MM.1S (cell line): ENCODE results near the gene OSBP2.

Experiments
- DNase-seq: peaks from one replicate; pipeline ENCODE4 v3.0.0-alpha.2; 2015
- H2AFZ ChIP-seq: fragments of 300-600 bp; sonication (generic); 2 replicates; pipeline ENCODE4 v1.6.0; 2016; ENCODE audit warnings: antibody characterized with exemption, low read length
- H3F3A ChIP-seq: fragments of 300-600 bp; sonication (generic); 2 replicates; pipeline ENCODE4 v1.6.1; 2016; ENCODE audit warnings: mild to moderate bottlenecking, antibody characterized with exemption, low read length, moderate library complexity, mixed read lengths; ENCODE audit not compliant: insufficient read depth
- H3K27ac ChIP-seq: fragments of 300-600 bp; sonication (generic); 2 replicates; pipeline ENCODE4 v1.5.1; 2016; ENCODE audit warnings: mild to moderate bottlenecking, low read length
- H3K27me3 ChIP-seq: fragments of 300-600 bp; sonication (generic); replicated peaks from 2 replicates; pipeline ENCODE4 v1.6.0; 2016; ENCODE audit warnings: low read length; ENCODE audit not compliant: insufficient read depth
- H3K36me3 ChIP-seq: fragments of 300-600 bp; sonication (generic); replicated peaks from 2 replicates; pipeline ENCODE4 v1.6.1; 2016; ENCODE audit warnings: mild to moderate bottlenecking, low read length, mixed read lengths; ENCODE audit not compliant: insufficient read depth
- H3K4me1 ChIP-seq: fragments of 300-600 bp; sonication (generic); 2 replicates; pipeline ENCODE4 v1.6.1; 2016; ENCODE audit warnings: low read length, mixed read lengths
- H3K4me2 ChIP-seq: fragments of 300-600 bp; sonication (generic); 2 replicates; pipeline ENCODE4 v1.6.0; 2016; ENCODE audit warnings: low read depth, low read length
- H3K4me3 ChIP-seq: fragments of 300-600 bp; sonication (generic); 2 replicates; pipeline ENCODE4 v1.5.1; 2016; ENCODE audit warnings: low read length, mixed read lengths
- H3K79me2 ChIP-seq: fragments of 300-600 bp; sonication (generic); 2 replicates; pipeline ENCODE4 v1.6.1; 2016; ENCODE audit warnings: mixed run types, low read length, mixed read lengths
- H3K9ac ChIP-seq: fragments of 300-600 bp; sonication (generic); 2 replicates; pipeline ENCODE4 v1.6.1; 2016; ENCODE audit warnings: low read length, mixed read lengths
- H3K9me2 ChIP-seq: fragments of 300-600 bp; sonication (generic); replicated peaks from 2 replicates; pipeline ENCODE4 v1.6.1; 2016; ENCODE audit warnings: mild to moderate bottlenecking, low read length, mixed read lengths; ENCODE audit not compliant: insufficient read depth
- H3K9me3 ChIP-seq: fragments of 300-600 bp; sonication (generic); replicated peaks from 2 replicates; pipeline ENCODE4 v1.6.1; 2016; ENCODE audit warnings: mild to moderate bottlenecking, low read length, mixed read lengths; ENCODE audit not compliant: insufficient read depth
- H4K20me1 ChIP-seq: fragments of 300-600 bp; sonication (generic); 2 replicates; pipeline ENCODE4 v1.6.1; 2016; ENCODE audit warnings: mild to moderate bottlenecking, low read length, moderate library complexity, mixed read lengths; ENCODE audit not compliant: insufficient read depth
- CTCF ChIP-seq: fragments of 300-600 bp; sonication (generic); IDR thresholded peaks from 2 replicates; pipeline ENCODE4 v1.5.1; 2016; ENCODE audit warnings: antibody characterized with exemption, low read length, mixed read lengths
- EZH2 ChIP-seq: fragments of 300-600 bp; sonication (generic); optimal IDR thresholded peaks from 2 replicates; pipeline ENCODE3; 2017; ENCODE audit warnings: low read depth, mild to moderate bottlenecking, antibody characterized with exemption, low read length, mixed read lengths
- EZH2phosphoT487 ChIP-seq: fragments of 300-600 bp; sonication (generic); IDR thresholded peaks from 2 replicates; pipeline ENCODE4 v1.6.1; 2018; ENCODE audit warnings: antibody characterized with exemption, low read length

The OSBP2 gene

GRCh38 chr22:30876915-30877553 is 182.4 kb downstream of the OSBP2 start:
- Histone ChIP-seq H3K27me3 (no peaks in the 10 kb centered on the region), H3K4me3 (no peak overlapping the region), H3F3A (no peaks in the 10 kb centered on the region), H3K4me2 (no peak overlapping the region), H4K20me1 (no peaks in the 10 kb centered on the region), H3K9ac (no peak overlapping the region), H3K36me3 (no peaks in the 10 kb centered on the region), H3K9me3 (no peaks in the 10 kb centered on the region), H3K4me1 (no peaks in the 10 kb centered on the region), H2AFZ (no peak overlapping the region), H3K79me2 (no peaks in the 10 kb centered on the region), H3K9me2 (no peaks in the 10 kb centered on the region), H3K27ac (no peak overlapping the region)
- no peak for TF ChIP-seq EZH2phosphoT487
- no peak for TF ChIP-seq CTCF
- no peak for TF ChIP-seq EZH2
- DNase-seq: no peak

- Histone ChIP-seq H2AFZ (no peak overlapping the region), H3K27ac (no peak overlapping the region), H3K9ac (no peak overlapping the region), H4K20me1 (no peaks in the 10 kb centered on the region), H3F3A (no peaks in the 10 kb centered on the region), H3K4me3 (no peak overlapping the region), H3K27me3 (no peaks in the 10 kb centered on the region), H3K4me1 (no peaks in the 10 kb centered on the region), H3K36me3 (no peaks in the 10 kb centered on the region), H3K4me2 (no peak overlapping the region), H3K9me2 (no peaks in the 10 kb centered on the region), H3K9me3 (no peaks in the 10 kb centered on the region), H3K79me2 (no peaks in the 10 kb centered on the region)
- TF ChIP-seq EZH2phosphoT487: no peak
- TF ChIP-seq CTCF: no peak
- no peak for TF ChIP-seq EZH2
- DNase-seq: no peak
These were observed 183.2 kb downstream of the OSBP2 start for GRCh38 chr22:30877662-30878515.

- Histone ChIP-seq H4K20me1 (no peaks in the 10 kb centered on the region), H3K9me3 (no peaks in the 10 kb centered on the region), H3K36me3 (no peaks in the 10 kb centered on the region), H3F3A (no peaks in the 10 kb centered on the region), H3K9me2 (no peaks in the 10 kb centered on the region), H3K27me3 (no peaks in the 10 kb centered on the region), H3K9ac (no peak overlapping the region), H3K4me3 (no peak overlapping the region), H3K4me2 (no peak overlapping the region), H3K27ac (no peak overlapping the region), H2AFZ (no peak overlapping the region), H3K4me1 (no peaks in the 10 kb centered on the region), H3K79me2 (no peaks in the 10 kb centered on the region)
- no peak for TF ChIP-seq EZH2
- TF ChIP-seq CTCF: no peak
- no peak for TF ChIP-seq EZH2phosphoT487
- no peak for DNase-seq
These were observed 184.1 kb downstream of the OSBP2 start for GRCh38 chr22:30878516-30879414.
